ENCODE measurements around the gene ACTN1.

ACTN1 gene

GRCh38 chr14:68921049-68921448 lies 58.1 kb downstream of the ACTN1 start:
- H3K27me3 Mint-ChIP-seq: no peaks in the 10 kb centered on the region
- peaks cover 8% of the 10 kb centered on the region for H3K9me3 Mint-ChIP-seq
- H3K4me1 Mint-ChIP-seq (ENCODE audit: low read depth): peaks cover 46% of the 10 kb centered on the region
- peak overlapping the region; percentile 17 for H3K27ac Mint-ChIP-seq
- H3K36me3 Mint-ChIP-seq (ENCODE audit: low read depth): peaks cover 79% of the 10 kb centered on the region
- DNase-seq: no peak
- H3K4me3 Mint-ChIP-seq: no peak overlapping the region

- H3K36me3 Mint-ChIP-seq (ENCODE audit: low read depth): peaks cover 73% of the 10 kb centered on the region
- peaks cover 2% of the 10 kb centered on the region for H3K9me3 Mint-ChIP-seq
- H3K27me3 Mint-ChIP-seq: no peaks in the 10 kb centered on the region
- H3K27ac Mint-ChIP-seq: peak overlapping the region; percentile 57
- H3K4me1 Mint-ChIP-seq (ENCODE audit: low read depth): peaks cover 36% of the 10 kb centered on the region
- H3K4me3 Mint-ChIP-seq: no peak overlapping the region
- DNase-seq: no peak
Observed at GRCh38 chr14:68919129-68919927, 59.8 kb downstream of the ACTN1 start.

- H3K4me1 Mint-ChIP-seq (ENCODE audit: low read depth): peaks cover 34% of the 10 kb centered on the region
- peaks cover 67% of the 10 kb centered on the region for H3K36me3 Mint-ChIP-seq (ENCODE audit: low read depth)
- no peak for DNase-seq
- no peaks in the 10 kb centered on the region for H3K27me3 Mint-ChIP-seq
- no peak overlapping the region for H3K4me3 Mint-ChIP-seq
- peak overlapping the region; percentile 57 for H3K27ac Mint-ChIP-seq
- H3K9me3 Mint-ChIP-seq: peaks cover 2% of the 10 kb centered on the region
Observed at GRCh38 chr14:68918612-68919011, 60.5 kb downstream of the ACTN1 start.

- Mint-ChIP-seq H3K4me3 (no peak overlapping the region), H3K27me3 (no peaks in the 10 kb centered on the region), H3K36me3 (ENCODE audit: low read depth) (peaks cover 69% of the 10 kb centered on the region), H3K27ac (peak overlapping the region; percentile 5), H3K4me1 (ENCODE audit: low read depth) (peaks cover 47% of the 10 kb centered on the region), H3K9me3 (peaks cover 2% of the 10 kb centered on the region)
- no peak for DNase-seq
Observed at GRCh38 chr14:68916358-68916941, 62.7 kb downstream of the ACTN1 start.

- H3K9me3 Mint-ChIP-seq: peaks cover 2% of the 10 kb centered on the region
- H3K36me3 Mint-ChIP-seq (ENCODE audit: low read depth): peaks cover 72% of the 10 kb centered on the region
- H3K27ac Mint-ChIP-seq: peak overlapping the region; percentile 0
- H3K4me1 Mint-ChIP-seq (ENCODE audit: low read depth): peaks cover 47% of the 10 kb centered on the region
- H3K4me3 Mint-ChIP-seq: no peak overlapping the region
- no peak for DNase-seq
- H3K27me3 Mint-ChIP-seq: no peaks in the 10 kb centered on the region
Observed at GRCh38 chr14:68913516-68913915, 65.6 kb downstream of the ACTN1 start.

- DNase-seq: peak; percentile 84
- Mint-ChIP-seq H3K4me3 (no peak overlapping the region), H3K4me1 (ENCODE audit: low read depth) (peaks cover 45% of the 10 kb centered on the region), H3K36me3 (ENCODE audit: low read depth) (peaks cover 68% of the 10 kb centered on the region), H3K27me3 (no peaks in the 10 kb centered on the region), H3K9me3 (peaks cover 2% of the 10 kb centered on the region), H3K27ac (peak overlapping the region; percentile 58)
Observed at GRCh38 chr14:68911594-68912227, 67.4 kb downstream of the ACTN1 start.

GRCh38 chr14:68910540-68910939 lies 68.6 kb downstream of the ACTN1 start:
- Mint-ChIP-seq H3K9me3 (peaks cover 2% of the 10 kb centered on the region), H3K36me3 (ENCODE audit: low read depth) (peaks cover 69% of the 10 kb centered on the region), H3K4me3 (peak overlapping the region; percentile 30), H3K27me3 (no peaks in the 10 kb centered on the region), H3K4me1 (ENCODE audit: low read depth) (peaks cover 45% of the 10 kb centered on the region), H3K27ac (peak overlapping the region; percentile 77)
- DNase-seq: peak; percentile 44

GRCh38 chr14:68908803-68909202 lies 70.3 kb downstream of the ACTN1 start:
- no peak for DNase-seq
- Mint-ChIP-seq H3K36me3 (ENCODE audit: low read depth) (peaks cover 79% of the 10 kb centered on the region), H3K9me3 (no peaks in the 10 kb centered on the region), H3K27me3 (no peaks in the 10 kb centered on the region), H3K4me3 (no peak overlapping the region), H3K27ac (peak overlapping the region; percentile 18), H3K4me1 (ENCODE audit: low read depth) (peaks cover 38% of the 10 kb centered on the region)

- Mint-ChIP-seq H3K9me3 (no peaks in the 10 kb centered on the region), H3K27ac (no peak overlapping the region), H3K4me3 (no peak overlapping the region), H3K4me1 (ENCODE audit: low read depth) (peaks cover 32% of the 10 kb centered on the region), H3K27me3 (no peaks in the 10 kb centered on the region), H3K36me3 (ENCODE audit: low read depth) (peaks cover 78% of the 10 kb centered on the region)
- no peak for DNase-seq
Observed at GRCh38 chr14:68908201-68908600, 70.9 kb downstream of the ACTN1 start.

- H3K36me3 Mint-ChIP-seq (ENCODE audit: low read depth): peaks cover 89% of the 10 kb centered on the region
- peaks cover 15% of the 10 kb centered on the region for H3K4me1 Mint-ChIP-seq (ENCODE audit: low read depth)
- no peak overlapping the region for H3K4me3 Mint-ChIP-seq
- no peaks in the 10 kb centered on the region for H3K27me3 Mint-ChIP-seq
- H3K27ac Mint-ChIP-seq: peak overlapping the region; percentile 44
- no peaks in the 10 kb centered on the region for H3K9me3 Mint-ChIP-seq
- DNase-seq: no peak
Observed at GRCh38 chr14:68906439-68906838, 72.7 kb downstream of the ACTN1 start.

- DNase-seq: no peak
- Mint-ChIP-seq H3K36me3 (ENCODE audit: low read depth) (peaks cover 87% of the 10 kb centered on the region), H3K27me3 (no peaks in the 10 kb centered on the region), H3K9me3 (no peaks in the 10 kb centered on the region), H3K27ac (no peak overlapping the region), H3K4me1 (ENCODE audit: low read depth) (peaks cover 6% of the 10 kb centered on the region), H3K4me3 (no peak overlapping the region)
Observed at GRCh38 chr14:68905107-68905895, 73.8 kb downstream of the ACTN1 start.

- peaks cover 23% of the 10 kb centered on the region for H3K4me1 Mint-ChIP-seq (ENCODE audit: low read depth)
- H3K4me3 Mint-ChIP-seq: no peak overlapping the region
- H3K36me3 Mint-ChIP-seq (ENCODE audit: low read depth): peaks cover 78% of the 10 kb centered on the region
- no peaks in the 10 kb centered on the region for H3K9me3 Mint-ChIP-seq
- peak overlapping the region; percentile 29 for H3K27ac Mint-ChIP-seq
- no peaks in the 10 kb centered on the region for H3K27me3 Mint-ChIP-seq
- no peak for DNase-seq
Observed at GRCh38 chr14:68902357-68902756, 76.7 kb downstream of the ACTN1 start.

GRCh38 chr14:68899033-68899603 lies 80.0 kb downstream of the ACTN1 start:
- H3K36me3 Mint-ChIP-seq (ENCODE audit: low read depth): peaks cover 80% of the 10 kb centered on the region
- no peak for DNase-seq
- peaks cover 32% of the 10 kb centered on the region for H3K4me1 Mint-ChIP-seq (ENCODE audit: low read depth)
- peak overlapping the region; percentile 81 for H3K27ac Mint-ChIP-seq
- H3K9me3 Mint-ChIP-seq: no peaks in the 10 kb centered on the region
- no peak overlapping the region for H3K4me3 Mint-ChIP-seq
- no peaks in the 10 kb centered on the region for H3K27me3 Mint-ChIP-seq
